K562 (cell line): Measurements from ENCODE around the gene PREP. TPM values are rescaled to one million over a fixed set of nuclear protein-coding genes. Genes with fewer than 3 reads are reported as not detected.
A peak's percentile ranks its signal among the peaks of the same experiment; 100 is the strongest.

Source experiments
- BRF1 ChIP-seq: IDR thresholded peaks from 3 replicates; pipeline ENCODE4 v1.6.1; 2011; ENCODE audit warnings: borderline replicate concordance, mild to moderate bottlenecking; ENCODE audit not compliant: insufficient read length; ENCODE audit errors: extremely low read depth
- CREBBP ChIP-seq: IDR thresholded peaks from one replicate; pipeline ENCODE4 v1.6.1; 2012; ENCODE audit warnings: low read depth, mild to moderate bottlenecking, control low read depth, inconsistent platforms, low read length
- EWSR1 ChIP-seq: fragments of 450-650 bp; IDR thresholded peaks from 2 replicates; pipeline ENCODE4 v1.6.1; 2018; ENCODE audit warnings: borderline replicate concordance, mild to moderate bottlenecking, low read depth, moderate library complexity; ENCODE audit not compliant: partially characterized antibody
- GABPB2 ChIP-seq: fragments of 250-450 bp; sonication (Bioruptor Pico); conservative IDR thresholded peaks from 2 replicates; pipeline ENCODE4 v1.5.1; 2021; ENCODE audit warnings: mild to moderate bottlenecking
- L3MBTL2 ChIP-seq: fragments of 450-650 bp; IDR thresholded peaks from 2 replicates; pipeline ENCODE4 v1.6.1; 2016; ENCODE audit warnings: mild to moderate bottlenecking, moderate library complexity
- MIER1 ChIP-seq: fragments of 450-650 bp; IDR thresholded peaks from 2 replicates; pipeline ENCODE4 v1.6.1; 2016; ENCODE audit warnings: antibody characterized with exemption, mild to moderate bottlenecking, low read depth
- NR3C1 ChIP-seq: sonication (generic); formaldehyde crosslinking; IDR thresholded peaks from 2 replicates; pipeline ENCODE4 v1.8.1; 2022; ENCODE audit warnings: missing genetic modification reagents
- RBM25 ChIP-seq: fragments of 200-400 bp; formaldehyde crosslinking; IDR thresholded peaks from 2 replicates; pipeline ENCODE4 v1.6.1; 2018; ENCODE audit warnings: low read length, low read depth, moderate library complexity; ENCODE audit not compliant: severe bottlenecking
- SMC3 ChIP-seq: conservative IDR thresholded peaks from 2 replicates; pipeline ENCODE4 v1.6.1; 2011; ENCODE audit warnings: low read depth, low read length, improper control_type of control experiment; ENCODE audit not compliant: insufficient read depth
- ZNF282 ChIP-seq: sonication (generic); formaldehyde crosslinking; IDR thresholded peaks from 2 replicates; pipeline ENCODE4 v1.8.1; 2023; ENCODE audit warnings: missing genetic modification reagents
- polyA plus RNA-seq, 8 experiments: library from polyadenylated mRNA; depleted of rRNA in 4 of 8; stranded (reverse) in 5 of 8; unstranded in 3 of 8; fragments of >200 nt; fragmentation: Nextera tagmentation in 2 of 8; fragmentation: Illumina TruSeq in 1 of 8; extraction: Ambion mirVana in 2 of 8; extraction: Trizol in 1 of 8; gene quantifications; 2 replicates each; pipeline versions ENCODE4 v1.2.1 to v1.2.3, GENCODE V29; 2011 to 2014; ENCODE audit warnings: inconsistent platforms in 1 of 8, missing spikeins in 1 of 8
- total RNA-seq, 7 experiments: library from RNA; depleted of rRNA in 6 of 7; stranded (reverse); fragments of >200 nt in 6 of 7; fragmentation: Illumina TruSeq in 2 of 7; extraction: Trizol in 2 of 7; gene quantifications; 2 replicates each; pipeline versions ENCODE4 v1.2.1 to v1.2.3, GENCODE V29; 2011 to 2021; ENCODE audit warnings: low replicate concordance in 1 of 7
- TF ChIP-seq, protein P1 (sequence below): sonication (generic); formaldehyde crosslinking; IDR thresholded peaks from 2 replicates; pipeline ENCODE4 v1.8.0; 2023; ENCODE audit warnings: missing genetic modification reagents, mild to moderate bottlenecking, borderline replicate concordance
- TF ChIP-seq, protein P2 (sequence below), 2 experiments: IDR thresholded peaks; 2 replicates each; pipeline ENCODE4 v1.6.1; 2012; ENCODE audit warnings: improper control_type of control experiment in 2 of 2, low read depth in 2 of 2, low read length in 2 of 2, borderline replicate concordance in 1 of 2
- TF ChIP-seq, protein P3 (sequence below): fragments of 450-650 bp; formaldehyde crosslinking; IDR thresholded peaks from 2 replicates; pipeline ENCODE4 v1.4.0; 2022; ENCODE audit warnings: missing genetic modification characterization
- TF ChIP-seq, protein P4 (sequence below): sonication (generic); formaldehyde crosslinking; IDR thresholded peaks from 2 replicates; pipeline ENCODE4 v1.8.1; 2023; ENCODE audit warnings: mild to moderate bottlenecking, missing genetic modification reagents

PREP gene
- total and polyA plus RNA-seq, 9 of the 15 experiments (the other 6 are each of a cell fraction or from before 2014, with no cell fraction given), result 14.1 to 60.8 (median 28.3) TPM

DNA sequence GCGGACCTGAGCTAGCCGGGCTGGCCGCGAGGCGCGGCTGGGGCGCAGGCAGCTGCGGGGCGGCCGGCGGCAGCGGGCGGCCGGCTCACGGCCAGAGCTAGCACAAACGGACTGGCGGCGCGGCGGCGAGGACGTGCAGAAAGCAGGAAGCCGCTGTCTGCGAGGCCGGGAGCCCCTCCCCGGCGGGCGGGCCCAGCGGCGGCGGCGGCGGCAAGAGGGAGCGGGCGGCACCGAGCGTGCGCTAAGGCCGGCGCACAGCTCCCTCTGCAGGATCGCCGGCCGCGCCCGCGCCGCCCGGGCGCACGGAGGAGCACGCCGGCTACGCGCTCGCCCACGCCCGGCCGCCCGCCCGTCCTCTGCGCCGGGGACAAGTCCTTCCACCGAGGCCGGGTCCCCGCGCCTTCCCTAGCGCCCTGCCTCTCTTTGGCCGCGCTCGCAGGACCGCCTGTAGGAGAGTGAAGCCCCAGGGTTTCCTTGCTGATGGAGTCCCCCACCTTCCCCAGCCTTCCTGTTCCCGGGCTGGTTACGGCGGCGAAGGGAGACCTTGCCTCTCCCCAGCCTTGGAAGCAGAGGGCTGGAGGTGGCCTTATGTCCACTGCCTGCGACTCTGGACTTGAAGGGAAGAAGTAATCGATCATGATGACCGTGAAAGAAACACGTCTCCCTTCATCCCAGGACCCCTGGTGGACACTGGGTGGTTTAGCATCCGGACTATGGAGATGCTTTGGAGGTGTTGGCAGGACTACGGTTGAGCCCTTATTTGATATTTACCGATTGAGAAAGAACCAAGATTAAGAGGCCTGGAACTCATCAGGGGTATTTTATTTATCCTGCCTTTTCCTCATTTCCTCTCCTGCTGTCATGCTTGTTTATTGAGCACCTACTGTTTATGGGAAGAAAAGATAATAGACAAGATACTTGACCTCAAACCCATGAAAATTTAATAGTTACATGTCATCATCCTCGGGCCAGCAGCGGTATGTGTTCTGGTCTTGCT, at the start of gene PREP (continued):
- TF ChIP-seq BRF1 (no peak), MIER1 (no peak), ZNF282 (CRISPR knock-in tag) (no peak), SMC3 (peak; percentile 27; the same call in 1 of the 2 replicates), RBM25 (no peak), CREBBP (no peak), EWSR1 (no peak), NR3C1 (no peak), GABPB2 (CRISPR knock-in tag) (no peak), L3MBTL2 (peak; percentile 50)
- TF ChIP-seq, protein P1, sequence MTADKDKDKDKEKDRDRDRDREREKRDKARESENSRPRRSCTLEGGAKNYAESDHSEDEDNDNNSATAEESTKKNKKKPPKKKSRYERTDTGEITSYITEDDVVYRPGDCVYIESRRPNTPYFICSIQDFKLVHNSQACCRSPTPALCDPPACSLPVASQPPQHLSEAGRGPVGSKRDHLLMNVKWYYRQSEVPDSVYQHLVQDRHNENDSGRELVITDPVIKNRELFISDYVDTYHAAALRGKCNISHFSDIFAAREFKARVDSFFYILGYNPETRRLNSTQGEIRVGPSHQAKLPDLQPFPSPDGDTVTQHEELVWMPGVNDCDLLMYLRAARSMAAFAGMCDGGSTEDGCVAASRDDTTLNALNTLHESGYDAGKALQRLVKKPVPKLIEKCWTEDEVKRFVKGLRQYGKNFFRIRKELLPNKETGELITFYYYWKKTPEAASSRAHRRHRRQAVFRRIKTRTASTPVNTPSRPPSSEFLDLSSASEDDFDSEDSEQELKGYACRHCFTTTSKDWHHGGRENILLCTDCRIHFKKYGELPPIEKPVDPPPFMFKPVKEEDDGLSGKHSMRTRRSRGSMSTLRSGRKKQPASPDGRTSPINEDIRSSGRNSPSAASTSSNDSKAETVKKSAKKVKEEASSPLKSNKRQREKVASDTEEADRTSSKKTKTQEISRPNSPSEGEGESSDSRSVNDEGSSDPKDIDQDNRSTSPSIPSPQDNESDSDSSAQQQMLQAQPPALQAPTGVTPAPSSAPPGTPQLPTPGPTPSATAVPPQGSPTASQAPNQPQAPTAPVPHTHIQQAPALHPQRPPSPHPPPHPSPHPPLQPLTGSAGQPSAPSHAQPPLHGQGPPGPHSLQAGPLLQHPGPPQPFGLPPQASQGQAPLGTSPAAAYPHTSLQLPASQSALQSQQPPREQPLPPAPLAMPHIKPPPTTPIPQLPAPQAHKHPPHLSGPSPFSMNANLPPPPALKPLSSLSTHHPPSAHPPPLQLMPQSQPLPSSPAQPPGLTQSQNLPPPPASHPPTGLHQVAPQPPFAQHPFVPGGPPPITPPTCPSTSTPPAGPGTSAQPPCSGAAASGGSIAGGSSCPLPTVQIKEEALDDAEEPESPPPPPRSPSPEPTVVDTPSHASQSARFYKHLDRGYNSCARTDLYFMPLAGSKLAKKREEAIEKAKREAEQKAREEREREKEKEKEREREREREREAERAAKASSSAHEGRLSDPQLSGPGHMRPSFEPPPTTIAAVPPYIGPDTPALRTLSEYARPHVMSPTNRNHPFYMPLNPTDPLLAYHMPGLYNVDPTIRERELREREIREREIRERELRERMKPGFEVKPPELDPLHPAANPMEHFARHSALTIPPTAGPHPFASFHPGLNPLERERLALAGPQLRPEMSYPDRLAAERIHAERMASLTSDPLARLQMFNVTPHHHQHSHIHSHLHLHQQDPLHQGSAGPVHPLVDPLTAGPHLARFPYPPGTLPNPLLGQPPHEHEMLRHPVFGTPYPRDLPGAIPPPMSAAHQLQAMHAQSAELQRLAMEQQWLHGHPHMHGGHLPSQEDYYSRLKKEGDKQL (CRISPR knock-in tag), result no peak
- TF ChIP-seq, protein P2, sequence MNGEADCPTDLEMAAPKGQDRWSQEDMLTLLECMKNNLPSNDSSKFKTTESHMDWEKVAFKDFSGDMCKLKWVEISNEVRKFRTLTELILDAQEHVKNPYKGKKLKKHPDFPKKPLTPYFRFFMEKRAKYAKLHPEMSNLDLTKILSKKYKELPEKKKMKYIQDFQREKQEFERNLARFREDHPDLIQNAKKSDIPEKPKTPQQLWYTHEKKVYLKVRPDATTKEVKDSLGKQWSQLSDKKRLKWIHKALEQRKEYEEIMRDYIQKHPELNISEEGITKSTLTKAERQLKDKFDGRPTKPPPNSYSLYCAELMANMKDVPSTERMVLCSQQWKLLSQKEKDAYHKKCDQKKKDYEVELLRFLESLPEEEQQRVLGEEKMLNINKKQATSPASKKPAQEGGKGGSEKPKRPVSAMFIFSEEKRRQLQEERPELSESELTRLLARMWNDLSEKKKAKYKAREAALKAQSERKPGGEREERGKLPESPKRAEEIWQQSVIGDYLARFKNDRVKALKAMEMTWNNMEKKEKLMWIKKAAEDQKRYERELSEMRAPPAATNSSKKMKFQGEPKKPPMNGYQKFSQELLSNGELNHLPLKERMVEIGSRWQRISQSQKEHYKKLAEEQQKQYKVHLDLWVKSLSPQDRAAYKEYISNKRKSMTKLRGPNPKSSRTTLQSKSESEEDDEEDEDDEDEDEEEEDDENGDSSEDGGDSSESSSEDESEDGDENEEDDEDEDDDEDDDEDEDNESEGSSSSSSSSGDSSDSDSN (IDR thresholded peaks at IDR 0.05; ENCODE audit: borderline replicate concordance in 1 of 2, low read depth in 2 of 2, low read length in 2 of 2), result peak; percentile 30 to 62; a peak in 2 of 4 replicates
- TF ChIP-seq, protein P3, sequence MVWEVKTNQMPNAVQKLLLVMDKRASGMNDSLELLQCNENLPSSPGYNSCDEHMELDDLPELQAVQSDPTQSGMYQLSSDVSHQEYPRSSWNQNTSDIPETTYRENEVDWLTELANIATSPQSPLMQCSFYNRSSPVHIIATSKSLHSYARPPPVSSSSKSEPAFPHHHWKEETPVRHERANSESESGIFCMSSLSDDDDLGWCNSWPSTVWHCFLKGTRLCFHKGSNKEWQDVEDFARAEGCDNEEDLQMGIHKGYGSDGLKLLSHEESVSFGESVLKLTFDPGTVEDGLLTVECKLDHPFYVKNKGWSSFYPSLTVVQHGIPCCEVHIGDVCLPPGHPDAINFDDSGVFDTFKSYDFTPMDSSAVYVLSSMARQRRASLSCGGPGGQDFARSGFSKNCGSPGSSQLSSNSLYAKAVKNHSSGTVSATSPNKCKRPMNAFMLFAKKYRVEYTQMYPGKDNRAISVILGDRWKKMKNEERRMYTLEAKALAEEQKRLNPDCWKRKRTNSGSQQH, result no peak
- TF ChIP-seq, protein P4, sequence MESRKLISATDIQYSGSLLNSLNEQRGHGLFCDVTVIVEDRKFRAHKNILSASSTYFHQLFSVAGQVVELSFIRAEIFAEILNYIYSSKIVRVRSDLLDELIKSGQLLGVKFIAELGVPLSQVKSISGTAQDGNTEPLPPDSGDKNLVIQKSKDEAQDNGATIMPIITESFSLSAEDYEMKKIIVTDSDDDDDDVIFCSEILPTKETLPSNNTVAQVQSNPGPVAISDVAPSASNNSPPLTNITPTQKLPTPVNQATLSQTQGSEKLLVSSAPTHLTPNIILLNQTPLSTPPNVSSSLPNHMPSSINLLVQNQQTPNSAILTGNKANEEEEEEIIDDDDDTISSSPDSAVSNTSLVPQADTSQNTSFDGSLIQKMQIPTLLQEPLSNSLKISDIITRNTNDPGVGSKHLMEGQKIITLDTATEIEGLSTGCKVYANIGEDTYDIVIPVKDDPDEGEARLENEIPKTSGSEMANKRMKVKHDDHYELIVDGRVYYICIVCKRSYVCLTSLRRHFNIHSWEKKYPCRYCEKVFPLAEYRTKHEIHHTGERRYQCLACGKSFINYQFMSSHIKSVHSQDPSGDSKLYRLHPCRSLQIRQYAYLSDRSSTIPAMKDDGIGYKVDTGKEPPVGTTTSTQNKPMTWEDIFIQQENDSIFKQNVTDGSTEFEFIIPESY (CRISPR knock-in tag), result no peak
